HL-60/S4 treated with phorbol 12-myristate 13-acetate at 8.2 ng/mL for 4 days and 3 days (cell line): ENCODE measurements around the gene SPATA46.

Source experiments
- in situ Hi-C: fragments of 300-500 bp; cut with MboI; formaldehyde crosslinking; loops from 2 replicates; pipeline ENCODE4 v1.15.0; 2022; ENCODE audit warnings: low sequenced_read_pairs

Gene SPATA46

DNA sequence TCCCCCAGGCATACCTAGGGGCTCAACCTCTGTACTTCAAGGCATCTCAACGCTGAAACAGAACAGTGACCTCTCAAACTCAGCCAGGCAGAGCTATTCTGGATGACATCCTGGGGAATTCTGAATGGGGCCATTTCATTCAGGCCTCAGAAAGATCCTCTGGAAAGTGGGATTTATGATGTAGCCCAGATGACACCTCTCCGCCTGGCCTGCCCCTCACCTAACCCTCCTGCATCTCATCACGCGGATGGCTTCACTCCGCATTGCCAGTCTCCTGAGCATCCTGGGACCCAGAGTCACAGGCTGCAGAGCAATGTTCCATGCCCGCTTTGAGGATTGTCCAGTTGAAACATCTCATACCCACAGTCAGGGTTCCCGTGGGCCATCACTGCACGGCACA is 1.2 kb downstream of the SPATA46 start:
- in situ Hi-C loops = no loop called here

DNA sequence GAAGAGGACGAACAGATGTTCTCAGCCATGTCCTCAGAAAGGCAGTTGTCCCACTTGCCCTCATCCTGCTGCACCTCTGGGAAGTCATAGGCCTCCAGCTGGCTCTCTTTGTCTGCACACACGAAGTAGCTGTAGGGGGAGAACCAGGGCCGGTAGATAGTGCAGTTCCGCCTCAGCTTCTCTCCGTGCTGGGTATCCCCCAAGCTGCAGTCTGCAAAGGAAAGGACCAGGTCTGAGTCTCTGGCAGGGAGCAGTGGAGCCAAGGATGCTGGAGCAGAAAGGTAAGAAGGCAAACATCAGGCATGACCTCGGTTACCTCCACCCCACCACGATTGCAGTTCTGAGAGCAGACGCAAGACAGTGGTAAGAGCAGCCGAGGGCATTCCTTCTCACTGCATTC is 2.2 kb downstream of the SPATA46 start:
- in situ Hi-C loops = no loop called here

DNA sequence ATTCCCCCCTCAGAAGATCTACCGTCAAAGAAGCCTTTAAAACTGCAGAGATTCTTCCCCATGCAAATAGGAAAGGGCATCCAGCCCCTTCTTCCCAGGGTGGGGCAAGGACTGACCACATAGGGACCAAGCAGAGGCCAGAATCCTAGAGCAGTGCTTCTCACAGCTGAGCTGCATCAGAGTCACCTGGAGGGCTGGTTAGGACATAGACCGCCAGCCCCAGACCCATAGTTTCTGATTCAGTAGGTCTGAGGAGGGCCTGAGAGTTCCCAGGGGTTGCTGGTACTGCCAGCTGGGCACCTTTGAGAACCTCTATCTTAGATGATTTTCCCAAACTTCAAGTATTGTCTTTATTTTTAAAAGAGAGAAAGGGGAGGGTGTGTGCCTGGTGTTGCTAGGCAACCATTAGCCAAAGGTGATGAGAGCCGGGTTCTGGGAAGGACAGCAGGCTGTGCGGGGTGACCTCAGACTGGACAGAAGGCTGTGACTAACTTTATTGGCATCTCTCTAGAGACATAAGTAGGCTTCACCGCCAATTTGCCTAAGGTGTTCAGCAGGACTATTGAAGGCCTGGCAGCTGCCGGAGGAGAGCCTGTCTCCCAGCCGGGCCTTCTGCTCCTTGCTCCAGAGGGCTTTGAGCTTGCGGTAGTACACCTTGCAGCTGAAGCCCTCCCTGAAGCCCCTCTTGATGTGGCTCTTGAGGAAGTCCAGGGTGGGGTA is 3.0 kb downstream of the SPATA46 start:
- in situ Hi-C loops = no loop called here

DNA sequence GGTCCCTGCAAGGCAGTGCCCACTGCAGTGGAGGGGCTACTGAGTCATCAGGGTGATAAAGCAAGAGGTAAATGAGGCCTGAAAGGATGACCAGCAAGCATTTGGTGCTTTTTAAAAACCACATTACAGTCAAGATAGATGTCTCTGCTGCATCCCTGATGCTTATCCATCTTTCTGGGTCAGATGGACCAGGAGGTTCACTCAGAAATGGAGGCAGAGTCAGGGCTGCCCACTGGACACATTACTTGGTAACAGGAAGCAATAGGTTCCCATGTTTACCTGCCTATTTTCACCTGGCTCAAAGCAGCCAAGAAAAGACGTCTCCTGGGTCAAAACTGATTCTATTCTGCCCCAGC is 3.6 kb downstream of the SPATA46 start:
- in situ Hi-C loops = no loop called here

DNA sequence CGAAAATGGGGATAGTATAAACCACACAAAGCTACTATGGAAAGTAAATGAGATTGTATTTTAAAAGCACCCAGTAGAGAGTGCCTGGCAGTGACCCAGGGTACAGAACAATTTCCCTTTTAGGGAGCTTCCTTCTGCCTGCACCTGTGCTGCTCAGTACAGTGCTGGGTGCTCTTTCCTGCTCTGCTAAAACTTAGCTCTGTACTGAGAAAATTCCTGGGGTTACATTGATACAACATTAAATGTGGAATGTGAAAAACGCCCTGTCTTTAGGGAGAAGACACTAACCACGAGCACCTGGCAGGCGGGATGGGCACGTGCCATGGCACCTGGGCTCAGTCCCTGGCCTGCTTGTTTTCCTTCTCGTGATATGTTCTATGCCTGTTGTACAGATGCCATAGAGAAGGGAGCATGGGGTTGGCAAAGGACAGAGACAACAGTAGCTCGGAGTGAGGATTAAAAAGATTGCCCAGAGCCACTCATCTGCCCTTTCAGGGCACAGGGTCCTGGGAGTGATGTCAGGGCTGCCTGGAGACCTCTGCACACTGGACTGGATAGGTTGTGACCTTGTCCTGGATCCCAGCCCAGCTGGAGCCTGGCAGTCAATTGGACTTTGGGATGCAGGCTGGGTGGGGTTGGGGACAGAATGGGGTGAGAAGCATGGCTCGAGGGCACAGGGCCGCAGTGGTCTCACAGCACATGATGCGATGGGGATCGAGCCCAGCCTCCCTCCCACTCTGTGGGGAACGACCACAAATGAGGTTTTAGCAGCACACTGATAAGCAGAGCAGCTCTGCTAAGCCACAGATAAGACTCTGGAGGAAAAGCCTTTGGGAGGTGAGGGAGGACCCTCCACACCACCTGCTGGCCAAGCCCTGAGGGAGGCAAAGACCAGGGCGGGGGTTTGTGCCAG is 4.2 kb downstream of the SPATA46 start:
- in situ Hi-C loops = no loop called here

DNA sequence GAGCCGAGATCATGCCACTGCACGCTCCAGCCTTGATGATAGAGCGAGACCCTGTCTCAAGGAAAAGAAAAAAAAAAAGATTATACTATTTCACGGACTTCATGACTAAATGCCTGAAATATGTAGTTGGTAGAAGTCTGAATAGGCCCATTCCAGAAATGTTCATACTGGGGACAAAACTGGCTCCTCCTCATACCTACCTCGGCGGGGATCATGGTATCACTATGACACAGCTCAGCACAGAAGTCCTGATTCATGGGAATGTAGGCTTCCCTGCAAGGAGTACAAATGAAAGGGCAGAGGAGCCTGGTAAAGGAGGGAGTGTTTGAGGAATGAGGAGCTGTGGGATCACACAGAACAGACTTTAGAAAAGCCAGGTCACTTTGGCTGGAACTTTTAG is 5.0 kb downstream of the SPATA46 start:
- in situ Hi-C loops = no loop called here

DNA sequence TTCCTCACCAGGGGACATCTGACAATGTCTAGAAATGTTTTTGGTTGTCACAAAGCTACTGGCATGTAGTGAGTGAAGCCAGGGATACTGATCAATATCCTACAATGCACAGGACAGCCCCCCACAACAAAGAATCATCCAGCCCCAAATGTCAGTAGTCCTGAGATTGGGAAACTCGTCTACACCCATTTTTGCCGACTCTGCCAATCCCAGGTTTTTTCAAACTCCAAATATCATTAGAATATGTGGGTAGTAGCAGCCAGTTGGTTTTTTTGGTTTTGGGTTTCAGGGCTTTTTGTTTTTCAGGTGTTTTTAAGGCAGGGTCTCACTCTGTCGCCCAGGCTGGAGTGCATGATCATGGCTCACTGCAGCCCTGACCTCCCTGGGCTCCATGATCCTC is 5.9 kb downstream of the SPATA46 start:
- in situ Hi-C loops = no loop called here

DNA sequence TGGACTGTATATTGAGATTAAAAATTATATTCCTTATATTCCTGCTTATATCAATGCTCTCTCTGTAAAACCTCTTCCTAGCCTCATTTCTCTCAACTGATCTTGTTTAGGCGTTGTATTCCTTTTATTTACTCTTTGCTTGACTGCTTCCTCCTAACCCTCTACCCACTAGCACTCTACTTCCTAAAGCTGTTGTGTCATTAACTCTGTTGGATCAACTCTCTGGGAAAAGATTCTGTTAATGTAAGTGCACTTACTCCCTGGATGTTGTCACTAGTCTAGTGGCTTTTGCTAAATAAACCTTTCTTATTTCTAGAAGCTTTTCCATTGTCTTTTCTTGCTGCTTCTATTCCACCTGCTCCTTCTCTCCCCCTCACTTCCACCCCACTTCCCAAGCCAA is 6.5 kb downstream of the SPATA46 start:
- in situ Hi-C loops = no loop called here

DNA sequence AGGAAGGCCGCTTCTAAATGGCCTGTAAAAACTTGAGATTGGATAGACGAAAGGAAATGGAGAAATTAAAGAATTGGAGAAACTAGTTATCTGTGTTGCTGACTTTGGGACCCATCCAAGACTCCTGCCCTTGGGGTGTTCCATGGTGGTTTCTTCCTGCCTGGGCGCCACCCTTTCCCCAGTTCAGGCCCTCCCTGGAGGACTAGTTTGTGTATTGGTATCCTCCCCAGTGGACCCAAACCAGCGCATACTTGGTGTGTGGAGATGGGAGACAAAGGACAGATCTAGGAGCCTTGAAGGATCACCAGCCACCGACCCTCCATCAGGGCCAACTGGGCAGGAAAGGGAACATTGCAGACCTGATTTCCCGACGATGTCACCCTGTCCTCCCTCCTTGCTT is 7.1 kb downstream of the SPATA46 start:
- in situ Hi-C loops = no loop called here

DNA sequence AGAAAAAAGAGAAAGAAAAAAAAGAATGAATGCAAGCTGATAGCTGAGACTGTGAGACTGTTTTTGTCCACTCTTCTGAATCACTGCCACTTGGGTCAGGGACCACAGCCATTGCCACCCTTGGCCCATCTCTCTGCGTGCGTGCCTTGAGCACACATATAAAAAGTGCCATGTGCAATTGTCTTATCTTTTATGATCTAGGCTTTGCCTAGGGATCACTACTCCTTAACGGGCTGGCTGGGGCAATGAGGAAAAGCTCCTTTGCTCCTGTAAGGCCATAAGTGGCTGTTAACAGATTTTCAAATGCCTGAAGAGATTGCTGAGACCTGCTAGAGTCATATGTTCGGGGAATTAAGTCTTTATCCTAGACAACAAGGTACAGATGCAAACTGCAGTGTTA is 8.2 kb downstream of the SPATA46 start:
- in situ Hi-C loops = no loop called here

DNA sequence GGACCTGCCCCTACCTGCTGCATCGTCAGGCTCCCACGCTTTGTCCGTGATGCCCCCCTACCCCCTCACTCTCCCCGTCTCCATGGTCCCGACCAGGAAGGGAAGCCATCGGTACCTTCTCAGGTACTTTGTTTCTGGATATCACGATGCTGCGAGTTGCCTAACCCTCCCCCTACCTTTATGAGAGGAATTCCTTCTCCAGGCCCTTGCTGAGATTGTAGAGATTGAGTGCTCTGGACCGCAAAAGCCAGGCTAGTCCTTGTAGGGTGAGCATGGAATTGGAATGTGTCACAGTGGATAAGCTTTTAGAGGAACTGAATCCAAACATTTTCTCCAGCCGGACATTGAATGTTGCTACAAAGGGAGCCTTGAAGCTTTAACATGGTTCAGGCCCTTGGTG is 8.9 kb downstream of the SPATA46 start:
- in situ Hi-C loops = no loop called here

DNA sequence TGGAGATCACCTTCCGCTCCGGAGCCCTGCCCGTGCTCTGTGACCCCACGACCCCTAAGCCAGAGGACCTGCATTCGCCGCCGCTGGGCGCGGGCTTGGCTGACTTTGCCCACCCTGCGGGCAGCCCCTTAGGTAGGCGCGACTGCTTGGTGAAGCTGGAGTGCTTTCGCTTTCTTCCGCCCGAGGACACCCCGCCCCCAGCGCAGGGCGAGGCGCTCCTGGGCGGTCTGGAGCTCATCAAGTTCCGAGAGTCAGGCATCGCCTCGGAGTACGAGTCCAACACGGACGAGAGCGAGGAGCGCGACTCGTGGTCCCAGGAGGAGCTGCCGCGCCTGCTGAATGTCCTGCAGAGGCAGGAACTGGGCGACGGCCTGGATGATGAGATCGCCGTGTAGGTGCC is 9.6 kb downstream of the SPATA46 start:
- in situ Hi-C loops = no loop called here

DNA sequence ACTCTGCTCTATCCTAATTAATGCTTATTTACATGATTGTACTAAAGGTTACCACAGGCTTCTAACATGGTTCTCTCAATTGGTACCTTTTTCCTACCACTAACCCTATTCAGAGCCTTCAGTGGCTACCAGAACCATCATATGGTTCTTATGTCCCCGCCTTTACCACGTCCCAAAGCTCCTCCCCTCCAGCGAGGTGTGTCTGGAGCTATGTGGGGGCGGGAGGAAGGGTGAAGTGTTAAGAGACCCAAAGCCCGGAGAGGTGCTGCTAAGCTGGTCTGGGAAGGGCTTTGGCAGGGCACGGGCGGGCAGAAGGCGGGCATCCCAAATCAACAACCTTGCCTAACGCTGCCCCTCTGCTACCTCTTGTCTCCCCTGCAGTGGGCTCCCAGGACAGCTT is 10.0 kb downstream of the SPATA46 start:
- in situ Hi-C loops = no loop called here

DNA sequence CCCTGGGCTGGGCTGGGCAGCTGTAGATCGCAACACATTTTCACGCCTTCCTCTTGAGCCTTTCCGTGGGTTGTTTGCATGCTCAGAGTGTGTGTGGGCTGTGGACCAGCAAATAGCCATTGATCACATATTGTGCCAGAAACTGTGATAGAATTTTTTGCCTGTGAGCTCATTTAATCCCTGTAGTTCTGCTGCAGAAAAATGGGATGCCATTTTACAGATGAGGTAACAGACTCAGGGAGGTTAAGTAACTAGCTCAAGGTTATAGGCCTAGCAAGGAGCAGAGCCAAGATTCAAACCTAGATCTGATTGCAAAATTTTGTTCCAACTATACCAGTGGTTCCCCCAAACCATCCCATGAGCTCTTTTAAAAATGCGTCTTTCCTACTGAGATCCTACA is 10.5 kb downstream of the SPATA46 start:
- in situ Hi-C loops = no loop called here

DNA sequence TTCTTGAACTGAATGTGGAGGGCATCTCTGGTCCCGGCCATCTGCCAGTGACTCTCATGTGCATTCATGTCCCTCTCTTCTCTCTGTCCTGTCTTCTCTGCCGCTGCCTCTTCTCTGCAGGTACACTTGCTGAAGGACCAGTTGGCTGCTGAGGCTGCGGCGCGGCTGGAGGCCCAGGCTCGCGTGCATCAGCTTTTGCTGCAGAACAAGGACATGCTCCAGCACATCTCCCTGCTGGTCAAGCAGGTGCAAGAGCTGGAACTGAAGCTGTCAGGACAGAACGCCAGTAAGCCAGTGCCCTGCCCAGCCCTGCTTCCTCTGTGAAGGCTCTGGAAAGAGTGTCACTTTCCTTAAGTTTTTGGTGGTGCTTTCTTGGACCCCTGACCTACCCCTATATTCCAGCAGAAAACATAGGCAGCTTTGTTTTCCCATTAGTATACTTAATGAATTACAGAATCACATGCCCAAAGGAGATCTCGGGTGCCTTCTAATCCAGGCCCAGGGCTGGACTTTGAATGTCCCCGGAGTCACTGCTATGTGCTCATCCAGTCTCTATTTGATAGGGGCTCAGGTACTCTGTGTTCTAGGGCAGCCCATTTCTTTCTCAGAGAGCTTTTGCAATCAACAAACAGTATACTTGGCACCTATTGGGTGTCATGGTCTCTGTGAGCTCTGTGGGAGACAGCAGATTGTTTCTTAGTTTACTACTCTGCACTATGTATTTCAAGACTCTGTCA is 11.2 kb downstream of the SPATA46 start:
- in situ Hi-C loops = no loop called here

DNA sequence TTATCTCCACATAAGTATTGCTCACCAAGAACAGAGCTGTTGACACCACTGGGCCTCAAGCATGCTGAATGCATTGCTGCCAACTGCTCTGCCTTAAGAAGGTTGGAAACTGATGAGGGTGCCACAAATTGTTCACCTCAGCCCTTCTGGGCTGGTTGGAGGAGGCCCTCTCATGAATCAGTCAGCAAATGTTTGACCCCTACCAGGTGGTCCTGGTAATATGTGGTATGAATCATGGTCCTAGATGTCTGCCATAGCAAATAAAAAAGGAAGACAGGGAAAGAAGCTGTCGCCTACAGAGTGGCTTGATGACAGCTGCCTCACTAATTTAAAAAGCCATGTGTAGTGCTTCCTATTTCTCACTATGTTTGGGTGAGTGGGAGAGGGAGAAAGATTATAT is 12.2 kb downstream of the SPATA46 start:
- in situ Hi-C loops = no loop called here

DNA sequence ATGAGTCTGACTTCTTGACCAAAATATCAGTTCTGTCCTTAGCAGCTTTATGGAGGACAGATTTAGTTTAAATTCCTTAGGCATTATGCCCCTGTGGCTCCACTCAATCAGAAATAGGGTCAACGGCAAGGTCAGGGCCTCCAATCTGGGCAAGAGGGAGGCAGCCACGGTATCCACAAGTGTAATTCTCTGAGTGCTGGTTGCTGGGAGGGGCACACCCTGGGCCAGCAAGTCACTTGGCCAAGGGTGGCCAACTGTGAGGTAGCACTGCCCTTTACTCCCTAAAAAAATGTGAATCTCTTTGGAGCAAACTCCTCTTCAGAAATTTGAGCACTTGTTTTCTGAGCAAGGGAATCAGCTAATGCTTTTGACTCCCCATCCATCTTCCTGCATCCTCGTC is 12.8 kb downstream of the SPATA46 start:
- in situ Hi-C loops = no loop called here

DNA sequence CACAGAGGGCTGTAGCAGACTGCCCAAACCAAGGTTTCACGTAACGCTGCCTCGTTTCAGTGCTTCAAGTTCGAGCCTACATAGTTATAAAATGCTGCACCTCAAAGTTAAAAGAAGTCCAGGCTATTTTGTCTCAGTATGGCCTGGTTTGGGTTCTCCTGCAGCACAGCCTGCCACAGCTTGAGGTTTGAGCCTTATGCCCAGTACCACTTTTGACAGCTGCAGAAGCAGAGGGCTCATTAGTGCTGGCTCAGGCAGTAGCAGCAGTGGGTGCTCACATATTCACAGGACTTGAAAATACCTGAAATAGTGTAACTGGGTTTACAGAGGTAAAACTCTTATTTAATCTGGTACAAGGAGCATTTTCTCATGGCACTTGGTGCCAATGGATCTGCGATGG is 15.3 kb downstream of the SPATA46 start:
- in situ Hi-C loops = no loop called here

DNA sequence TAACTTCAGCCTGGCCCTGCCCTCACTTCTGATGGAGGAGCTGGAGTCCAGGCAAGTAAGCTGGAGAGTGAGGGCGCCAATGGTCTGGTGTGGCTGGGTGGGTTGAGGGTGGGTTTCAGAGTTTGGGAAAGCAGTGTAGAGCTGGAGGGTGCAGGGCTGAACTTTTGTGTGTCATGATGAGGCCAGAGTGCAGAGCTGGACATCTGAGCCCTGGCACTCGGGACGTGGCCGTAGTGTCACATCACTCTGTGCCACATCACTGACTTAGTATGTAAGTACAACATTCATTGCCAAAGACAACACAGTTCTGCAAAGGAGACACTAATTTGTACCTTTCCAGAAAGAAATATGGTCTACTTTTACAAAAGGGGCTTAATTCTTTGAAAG is 15.8 kb downstream of the SPATA46 start:
- in situ Hi-C loops = no loop called here

DNA sequence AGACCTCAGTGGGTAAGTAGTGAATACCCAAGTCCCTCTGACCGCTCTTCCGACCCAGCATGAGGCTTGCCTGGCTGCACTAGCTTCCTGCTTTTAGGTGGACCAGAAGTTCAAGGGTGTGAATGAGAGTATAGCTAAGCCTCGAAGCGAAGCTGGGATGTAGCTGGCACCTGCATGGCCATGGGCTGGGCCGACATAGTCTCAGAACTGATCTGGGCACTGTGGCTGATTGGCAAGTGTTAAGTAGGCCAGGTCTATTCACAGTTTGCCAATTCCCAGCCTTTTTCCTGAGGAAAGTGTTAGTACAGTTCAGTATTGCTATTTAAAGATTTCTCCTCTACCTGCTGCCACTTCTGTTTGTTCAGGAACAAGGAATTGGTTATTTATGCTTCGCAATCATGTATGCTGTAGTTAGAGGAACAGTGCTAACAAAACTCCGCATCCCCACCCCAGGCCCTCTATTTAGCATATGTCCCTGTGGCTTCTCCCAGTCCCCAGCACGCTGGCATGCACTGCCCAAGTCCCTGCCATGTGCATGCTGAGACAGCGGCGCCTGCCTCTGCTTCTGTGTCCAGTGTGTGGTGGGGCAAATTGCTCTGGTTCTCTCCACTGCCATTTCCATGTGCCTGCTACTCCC is 16.3 kb downstream of the SPATA46 start:
- in situ Hi-C loops = no loop called here

DNA sequence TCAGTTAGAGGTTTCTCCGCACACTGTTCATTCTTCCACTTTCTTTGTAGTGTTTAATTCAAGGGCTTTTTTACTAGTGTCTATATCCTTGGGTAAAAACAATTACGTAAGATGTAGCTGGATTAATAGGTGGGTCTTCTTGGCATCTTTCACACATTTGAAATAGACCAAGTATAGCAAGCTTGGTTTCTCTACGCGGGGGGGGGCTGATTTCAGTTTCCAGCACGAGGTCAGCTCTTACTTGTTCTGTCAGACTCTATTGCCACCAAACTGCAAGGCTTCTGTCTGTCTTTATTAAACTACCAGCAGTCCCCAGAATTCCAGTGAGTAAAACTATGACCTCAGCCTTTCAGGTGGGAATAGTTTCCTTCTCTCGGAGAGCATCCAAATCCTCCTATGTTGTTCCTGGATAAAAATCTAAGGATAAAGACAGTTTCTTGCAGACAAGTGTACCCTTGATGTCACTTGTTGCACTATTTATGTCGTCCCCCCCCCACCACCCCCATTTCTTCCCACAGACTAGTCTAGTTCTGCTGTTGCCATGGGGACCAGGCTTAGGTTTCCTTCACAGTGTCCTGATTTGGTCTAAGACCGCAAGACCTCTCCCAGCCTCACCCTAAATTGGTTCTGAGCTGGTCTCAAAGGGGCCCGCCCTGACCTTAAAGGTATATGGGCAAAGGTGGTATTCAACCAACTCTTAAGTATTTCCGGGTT is 17.0 kb downstream of the SPATA46 start:
- in situ Hi-C loops = no loop called here
